Measurements from ENCODE around the gene FERMT3. TPM values are rescaled to one million over a fixed set of nuclear protein-coding genes. Genes with fewer than 3 reads are reported as not detected.

Gene FERMT3
- total and polyA plus RNA-seq, 2 of the 13 experiments (the other 11 are each of a cell fraction or from before 2014, with no cell fraction given) = 0.29 TPM; not detected in 1

DNA sequence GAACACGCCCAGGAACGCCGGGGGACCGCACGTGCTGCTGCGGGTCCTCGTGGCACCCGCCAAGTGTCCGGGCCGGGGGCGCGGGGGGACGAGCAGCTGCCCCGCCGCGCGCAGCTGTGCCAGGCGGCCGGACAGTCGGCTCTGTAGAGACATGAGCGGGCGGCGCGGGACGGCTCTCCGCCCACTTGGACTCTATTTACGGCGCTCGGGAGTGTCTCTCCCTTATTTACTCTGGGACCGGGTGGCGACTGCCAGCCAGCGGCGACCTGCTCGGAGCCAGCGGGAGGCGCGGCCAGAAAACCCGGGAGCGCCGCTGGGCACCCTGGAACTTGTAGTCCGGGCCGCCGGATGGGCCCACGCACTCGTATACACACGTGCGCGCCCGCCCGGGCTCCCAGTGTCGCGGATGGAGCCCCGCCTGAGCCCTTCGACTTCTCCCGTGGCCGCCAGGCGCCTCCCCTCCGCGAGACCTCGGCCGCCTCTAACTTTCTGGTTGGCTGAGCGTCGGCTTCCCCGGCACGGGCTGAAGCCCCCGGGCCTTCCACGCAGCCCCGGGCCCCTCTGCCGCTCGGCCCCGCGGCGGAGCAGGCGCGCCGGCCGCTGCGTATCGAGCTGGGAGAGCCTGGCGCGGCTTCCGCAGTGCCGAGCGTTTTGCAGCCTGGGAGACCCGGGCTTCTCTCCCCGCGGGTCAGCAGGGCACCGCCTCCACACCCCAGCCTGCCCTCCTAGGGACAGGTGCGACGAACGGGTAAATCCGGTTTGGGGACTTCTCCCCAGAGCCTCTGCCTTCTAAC is 40.5 kb upstream of the FERMT3 start, which contains the start of gene MACROD1 (continued):
- TF ChIP-seq FOXA3 (CRISPR knock-in tag; IDR thresholded peaks at IDR 0.05) (peak; percentile 85), BRCA1 (CRISPR knock-in tag; IDR thresholded peaks at IDR 0.05) (0 out of 2 replicates have a peak, but pooled peaks have one; percentile 46), NR3C1 (CRISPR knock-in tag; IDR thresholded peaks at IDR 0.05) (no peak), ZNF326 (CRISPR knock-in tag; IDR thresholded peaks at IDR 0.05; ENCODE audit: borderline replicate concordance) (no peak), CAMTA2 (CRISPR knock-in tag; IDR thresholded peaks at IDR 0.05; ENCODE audit: borderline replicate concordance) (0 out of 2 replicates have a peak, but pooled peaks have one; percentile 39), ZNF792 (CRISPR knock-in tag; IDR thresholded peaks at IDR 0.05) (no peak), ZBTB38 (CRISPR knock-in tag; IDR thresholded peaks at IDR 0.05) (no peak; the same call in 1 of the 2 replicates), ZNF367 (CRISPR knock-in tag; IDR thresholded peaks at IDR 0.05; ENCODE audit: borderline replicate concordance) (no peak), NCOA2 (CRISPR knock-in tag; IDR thresholded peaks at IDR 0.05) (no peak), ZNF460 (CRISPR knock-in tag; IDR thresholded peaks at IDR 0.05; ENCODE audit: borderline replicate concordance) (peak; percentile 22; the same call in 1 of the 2 replicates), ZFP36L2 (CRISPR knock-in tag; IDR thresholded peaks at IDR 0.05) (no peak), EED (CRISPR knock-in tag; IDR thresholded peaks at IDR 0.05) (no peak), ZC3H13 (CRISPR knock-in tag; IDR thresholded peaks at IDR 0.05) (no peak; the same call in 1 of the 2 replicates), ZNF282 (IDR thresholded peaks at IDR 0.05; ENCODE audit: partially characterized antibody) (no peak), ZNF205 (CRISPR knock-in tag; IDR thresholded peaks at IDR 0.05) (no peak), DNMT1 (CRISPR knock-in tag; IDR thresholded peaks at IDR 0.05) (no peak), NR1H2 (CRISPR knock-in tag; IDR thresholded peaks at IDR 0.05; ENCODE audit: borderline replicate concordance, low read depth) (no peak), ZNF143 (CRISPR knock-in tag; IDR thresholded peaks at IDR 0.05) (peak; percentile 93), MED13 (CRISPR knock-in tag; IDR thresholded peaks at IDR 0.05) (no peak; the same call in none of the 2 replicates), CCDC6 (CRISPR knock-in tag; IDR thresholded peaks at IDR 0.05) (no peak; the same call in 1 of the 2 replicates), ZNF709 (CRISPR knock-in tag; IDR thresholded peaks at IDR 0.05) (peak; percentile 57; the same call in 1 of the 2 replicates), HOXD1 (CRISPR knock-in tag; IDR thresholded peaks at IDR 0.05) (no peak)
- TF ChIP-seq, protein P1, sequence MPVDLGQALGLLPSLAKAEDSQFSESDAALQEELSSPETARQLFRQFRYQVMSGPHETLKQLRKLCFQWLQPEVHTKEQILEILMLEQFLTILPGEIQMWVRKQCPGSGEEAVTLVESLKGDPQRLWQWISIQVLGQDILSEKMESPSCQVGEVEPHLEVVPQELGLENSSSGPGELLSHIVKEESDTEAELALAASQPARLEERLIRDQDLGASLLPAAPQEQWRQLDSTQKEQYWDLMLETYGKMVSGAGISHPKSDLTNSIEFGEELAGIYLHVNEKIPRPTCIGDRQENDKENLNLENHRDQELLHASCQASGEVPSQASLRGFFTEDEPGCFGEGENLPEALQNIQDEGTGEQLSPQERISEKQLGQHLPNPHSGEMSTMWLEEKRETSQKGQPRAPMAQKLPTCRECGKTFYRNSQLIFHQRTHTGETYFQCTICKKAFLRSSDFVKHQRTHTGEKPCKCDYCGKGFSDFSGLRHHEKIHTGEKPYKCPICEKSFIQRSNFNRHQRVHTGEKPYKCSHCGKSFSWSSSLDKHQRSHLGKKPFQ (CRISPR knock-in tag; IDR thresholded peaks at IDR 0.05; ENCODE audit: insufficient replicate concordance) = no peak
- TF ChIP-seq, protein P2, sequence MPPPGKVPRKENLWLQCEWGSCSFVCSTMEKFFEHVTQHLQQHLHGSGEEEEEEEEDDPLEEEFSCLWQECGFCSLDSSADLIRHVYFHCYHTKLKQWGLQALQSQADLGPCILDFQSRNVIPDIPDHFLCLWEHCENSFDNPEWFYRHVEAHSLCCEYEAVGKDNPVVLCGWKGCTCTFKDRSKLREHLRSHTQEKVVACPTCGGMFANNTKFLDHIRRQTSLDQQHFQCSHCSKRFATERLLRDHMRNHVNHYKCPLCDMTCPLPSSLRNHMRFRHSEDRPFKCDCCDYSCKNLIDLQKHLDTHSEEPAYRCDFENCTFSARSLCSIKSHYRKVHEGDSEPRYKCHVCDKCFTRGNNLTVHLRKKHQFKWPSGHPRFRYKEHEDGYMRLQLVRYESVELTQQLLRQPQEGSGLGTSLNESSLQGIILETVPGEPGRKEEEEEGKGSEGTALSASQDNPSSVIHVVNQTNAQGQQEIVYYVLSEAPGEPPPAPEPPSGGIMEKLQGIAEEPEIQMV (CRISPR knock-in tag; IDR thresholded peaks at IDR 0.05; ENCODE audit: low read depth) = peak; percentile 19; the same call in 1 of the 2 replicates
- TF ChIP-seq, protein P3, sequence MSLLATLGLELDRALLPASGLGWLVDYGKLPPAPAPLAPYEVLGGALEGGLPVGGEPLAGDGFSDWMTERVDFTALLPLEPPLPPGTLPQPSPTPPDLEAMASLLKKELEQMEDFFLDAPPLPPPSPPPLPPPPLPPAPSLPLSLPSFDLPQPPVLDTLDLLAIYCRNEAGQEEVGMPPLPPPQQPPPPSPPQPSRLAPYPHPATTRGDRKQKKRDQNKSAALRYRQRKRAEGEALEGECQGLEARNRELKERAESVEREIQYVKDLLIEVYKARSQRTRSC (CRISPR knock-in tag; IDR thresholded peaks at IDR 0.05; ENCODE audit: low read depth) = no peak
